ENCODE results near the gene FSHR. TPM values are rescaled to one million over a fixed set of nuclear protein-coding genes. Genes with fewer than 3 reads are reported as not detected.

FSHR gene
- total and polyA plus RNA-seq, 7 donors: not detected

DNA sequence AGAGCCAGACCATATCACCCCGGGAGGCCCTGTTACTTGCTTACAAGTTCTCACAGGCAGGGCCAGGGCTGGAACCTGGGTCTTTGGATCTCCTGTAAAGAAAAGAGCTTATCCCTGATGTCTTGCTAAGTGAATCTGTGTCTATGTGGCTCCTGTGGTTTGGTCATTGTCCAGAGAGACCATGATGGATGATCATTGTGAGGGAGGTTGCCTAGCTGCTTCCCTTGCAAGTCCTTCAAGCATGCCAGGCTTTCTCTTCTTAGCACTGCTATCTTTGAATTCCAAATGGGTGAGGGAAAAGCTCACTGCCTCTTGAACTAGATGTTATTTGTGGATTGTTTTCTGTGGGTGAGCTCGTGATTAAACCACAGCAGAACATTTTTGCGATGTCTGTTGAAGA, 151.6 kb downstream of the FSHR start:
- no peak for ATAC-seq
- Histone ChIP-seq H3K27me3 (ENCODE audit: insufficient read depth in 3 of 3, low read length in 2 of 3) (no peaks in the 10 kb centered on the region), H3K4me3 (no peak overlapping the region), H3K27ac (no peak overlapping the region), H3K9me3 (no peaks in the 10 kb centered on the region), H3K4me1 (no peaks in the 10 kb centered on the region), H3K36me3 (ENCODE audit: insufficient read depth in 1 of 2, low read depth in 1 of 2) (no peaks in the 10 kb centered on the region)
- TF ChIP-seq, protein P1, sequence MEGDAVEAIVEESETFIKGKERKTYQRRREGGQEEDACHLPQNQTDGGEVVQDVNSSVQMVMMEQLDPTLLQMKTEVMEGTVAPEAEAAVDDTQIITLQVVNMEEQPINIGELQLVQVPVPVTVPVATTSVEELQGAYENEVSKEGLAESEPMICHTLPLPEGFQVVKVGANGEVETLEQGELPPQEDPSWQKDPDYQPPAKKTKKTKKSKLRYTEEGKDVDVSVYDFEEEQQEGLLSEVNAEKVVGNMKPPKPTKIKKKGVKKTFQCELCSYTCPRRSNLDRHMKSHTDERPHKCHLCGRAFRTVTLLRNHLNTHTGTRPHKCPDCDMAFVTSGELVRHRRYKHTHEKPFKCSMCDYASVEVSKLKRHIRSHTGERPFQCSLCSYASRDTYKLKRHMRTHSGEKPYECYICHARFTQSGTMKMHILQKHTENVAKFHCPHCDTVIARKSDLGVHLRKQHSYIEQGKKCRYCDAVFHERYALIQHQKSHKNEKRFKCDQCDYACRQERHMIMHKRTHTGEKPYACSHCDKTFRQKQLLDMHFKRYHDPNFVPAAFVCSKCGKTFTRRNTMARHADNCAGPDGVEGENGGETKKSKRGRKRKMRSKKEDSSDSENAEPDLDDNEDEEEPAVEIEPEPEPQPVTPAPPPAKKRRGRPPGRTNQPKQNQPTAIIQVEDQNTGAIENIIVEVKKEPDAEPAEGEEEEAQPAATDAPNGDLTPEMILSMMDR (IDR thresholded peaks at IDR 0.05): no peak
- intact Hi-C loops (cut with DNase I): no loop called here
- no peak for DNase-seq
- WGBS, 3 donors: 41 to 56% (median 48%) methylated on average over 3 of the region's 3 CpGs

DNA sequence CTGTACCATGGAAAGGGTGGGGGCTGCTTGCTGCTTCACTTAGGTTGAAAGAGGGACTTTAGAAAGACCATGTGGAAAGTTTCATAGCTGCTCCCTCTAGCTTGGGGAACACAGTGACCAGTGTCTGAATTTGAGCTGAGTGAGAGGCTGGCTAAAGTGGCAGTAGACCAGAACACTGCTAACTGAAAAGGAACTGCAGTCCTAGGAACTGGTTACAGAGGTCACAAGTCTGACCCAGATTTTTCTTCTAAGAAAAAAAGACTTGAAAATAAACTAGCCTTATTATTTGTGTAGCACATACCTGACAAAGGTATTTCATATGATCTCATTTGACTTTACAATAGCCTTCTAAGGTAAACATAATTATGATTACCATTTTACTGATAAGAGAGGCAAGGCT, 153.6 kb downstream of the FSHR start:
- H3K4me3 ChIP-seq: no peak overlapping the region
- H3K4me1 ChIP-seq: no peaks in the 10 kb centered on the region
- no peaks in the 10 kb centered on the region for H3K27me3 ChIP-seq (ENCODE audit: insufficient read depth in 3 of 3, low read length in 2 of 3)
- ATAC-seq (no peak), DNase-seq (no peak)
- H3K27ac ChIP-seq: no peak overlapping the region
- no peaks in the 10 kb centered on the region for H3K36me3 ChIP-seq (ENCODE audit: insufficient read depth in 1 of 2, low read depth in 1 of 2)
- no peaks in the 10 kb centered on the region for H3K9me3 ChIP-seq
- TF ChIP-seq, protein P1 (IDR thresholded peaks at IDR 0.05): no peak
- intact Hi-C loops (cut with DNase I): no loop called here

DNA sequence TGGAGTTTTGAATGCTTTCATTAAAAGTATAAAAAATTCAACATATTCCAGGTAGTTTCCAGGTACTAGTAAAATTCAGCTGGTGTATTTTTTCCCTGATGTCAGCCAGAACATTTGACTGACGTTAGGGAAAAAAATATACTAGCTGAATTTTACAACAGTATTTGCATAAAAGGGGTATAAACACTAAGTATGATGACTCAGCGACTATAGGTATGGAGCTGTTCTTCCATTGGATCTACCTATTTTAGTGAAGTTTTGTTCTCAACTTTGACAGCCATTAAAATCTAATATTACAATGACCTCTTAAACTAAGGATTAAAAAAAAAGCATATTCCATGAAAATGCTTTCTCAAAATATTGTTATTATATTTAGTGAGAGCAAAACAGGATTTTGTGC, 155.9 kb downstream of the FSHR start:
- Histone ChIP-seq H3K4me1 (no peaks in the 10 kb centered on the region), H3K27me3 (ENCODE audit: insufficient read depth in 3 of 3, low read length in 2 of 3) (no peaks in the 10 kb centered on the region), H3K36me3 (ENCODE audit: insufficient read depth in 1 of 2, low read depth in 1 of 2) (no peaks in the 10 kb centered on the region), H3K4me3 (no peak overlapping the region), H3K27ac (no peak overlapping the region), H3K9me3 (no peaks in the 10 kb centered on the region)
- DNase-seq: no peak
- intact Hi-C loops (cut with DNase I): no loop called here
- TF ChIP-seq, protein P1 (IDR thresholded peaks at IDR 0.05): no peak
- no peak for ATAC-seq
- 71 to 74% (median 73%) methylated on average over 2 of the region's 2 CpGs for WGBS, 3 donors

DNA sequence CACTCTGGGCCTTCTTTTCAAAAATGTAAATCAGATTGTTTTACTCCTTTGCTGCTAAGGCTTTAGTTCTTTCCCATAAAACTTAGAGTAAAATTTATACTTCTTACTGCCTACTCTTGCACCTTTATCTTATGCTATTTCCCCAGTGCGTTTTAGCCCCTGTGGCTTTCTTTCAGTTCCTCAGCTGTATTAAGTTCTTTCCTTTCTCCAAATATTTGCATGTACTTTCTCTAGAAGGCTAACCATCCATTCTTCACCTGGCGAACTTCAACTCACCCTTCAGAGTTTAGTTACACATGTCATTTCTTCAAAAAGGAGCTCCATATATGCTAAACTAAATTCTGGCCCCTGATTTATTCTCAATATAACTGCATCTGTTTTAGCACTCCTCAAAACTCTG, 160.7 kb downstream of the FSHR start:
- DNase-seq (no peak), ATAC-seq (no peak)
- Histone ChIP-seq H3K9me3 (no peaks in the 10 kb centered on the region), H3K27ac (no peak overlapping the region), H3K36me3 (ENCODE audit: insufficient read depth in 1 of 2, low read depth in 1 of 2) (no peaks in the 10 kb centered on the region), H3K4me1 (no peaks in the 10 kb centered on the region), H3K4me3 (no peak overlapping the region), H3K27me3 (ENCODE audit: insufficient read depth in 3 of 3, low read length in 2 of 3) (no peaks in the 10 kb centered on the region)
- 87 to 94% (median 88%) methylated on average over 2 of the region's 2 CpGs for WGBS, 3 donors
- TF ChIP-seq, protein P1 (IDR thresholded peaks at IDR 0.05): no peak
- intact Hi-C loops (cut with DNase I): no loop called here

DNA sequence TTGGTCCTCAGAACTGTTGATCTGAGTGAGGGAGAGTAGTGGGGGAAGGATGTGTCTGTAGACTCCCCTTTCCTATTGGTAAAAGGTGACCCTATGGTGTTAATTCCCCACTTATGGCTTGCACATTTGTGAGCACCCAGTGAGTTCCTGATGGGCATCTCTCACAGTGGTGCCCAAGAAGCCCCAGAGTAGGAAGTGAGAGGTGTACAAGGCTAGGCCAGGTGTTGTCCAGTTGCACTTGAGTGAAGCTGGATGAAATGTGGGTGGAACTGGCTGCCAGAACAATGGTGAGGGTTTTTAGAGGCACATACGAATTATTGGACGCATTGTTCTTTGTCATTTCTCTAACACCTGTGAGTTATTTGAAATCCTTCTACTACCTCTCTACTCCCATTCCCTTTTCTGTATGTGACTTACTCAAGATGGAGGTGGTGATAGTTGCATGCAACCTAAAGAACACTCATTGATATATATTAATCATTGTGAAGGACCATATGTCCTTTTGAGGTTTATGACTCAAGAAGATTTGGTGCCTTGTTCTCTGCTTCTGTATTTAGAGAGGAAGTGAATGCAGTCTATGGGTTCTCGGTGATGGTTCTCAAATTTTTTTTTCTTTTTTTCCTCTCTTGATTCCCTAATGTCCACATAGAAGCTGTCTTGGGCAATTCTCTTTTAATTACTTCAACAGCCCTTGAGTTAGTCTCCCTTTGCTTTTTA, 162.7 kb downstream of the FSHR start:
- intact Hi-C loops (cut with DNase I): no loop called here
- TF ChIP-seq, protein P1 (IDR thresholded peaks at IDR 0.05): no peak

More for the DNA sequence above, 162.7 kb downstream of the FSHR start:
- no peaks in the 10 kb centered on the region for H3K9me3 ChIP-seq
- H3K4me3 ChIP-seq: no peak overlapping the region
- no peaks in the 10 kb centered on the region for H3K27me3 ChIP-seq (ENCODE audit: insufficient read depth in 3 of 3, low read length in 2 of 3)
- no peaks in the 10 kb centered on the region for H3K4me1 ChIP-seq
- ATAC-seq: no peak
- WGBS, 3 donors: 86 to 92% (median 87%) methylated on average over 3 of the region's 3 CpGs
- no peaks in the 10 kb centered on the region for H3K36me3 ChIP-seq (ENCODE audit: insufficient read depth in 1 of 2, low read depth in 1 of 2)
- H3K27ac ChIP-seq: no peak overlapping the region
- DNase-seq: no peak
